HG02571 (cell line): ENCODE results near the gene RPA3.

Experiments used
- ATAC-seq: cut with Tn5 transposase; IDR thresholded peaks from one replicate; pipeline ENCODE4 v1.9.1; 2021; ENCODE audit warnings: mild to moderate bottlenecking, moderate library complexity; ENCODE audit not compliant: unreplicated experiment

Gene RPA3

DNA sequence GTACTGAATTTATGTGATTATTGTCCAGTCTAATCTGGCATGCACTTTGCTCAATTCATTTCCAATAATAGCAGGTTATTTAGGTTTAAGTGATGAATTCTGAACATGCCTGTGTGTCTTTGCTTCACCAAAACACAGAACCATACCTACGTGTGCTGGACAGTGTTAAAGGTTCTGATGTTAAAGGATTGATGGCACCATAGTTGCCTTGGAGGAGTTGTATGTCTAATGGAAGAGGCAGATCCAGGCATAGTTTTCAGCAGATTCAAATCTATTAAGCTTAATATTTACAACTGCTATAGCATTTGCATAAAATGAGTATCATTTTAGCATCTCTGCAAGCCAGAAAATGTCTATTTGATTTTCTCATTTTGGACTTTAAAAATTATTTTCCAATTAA lies 105.9 kb downstream of the RPA3 start:
- no peak for ATAC-seq

GRCh38 chr7:7609330-7609729 lies 109.1 kb downstream of the RPA3 start:
- no peak for ATAC-seq

DNA sequence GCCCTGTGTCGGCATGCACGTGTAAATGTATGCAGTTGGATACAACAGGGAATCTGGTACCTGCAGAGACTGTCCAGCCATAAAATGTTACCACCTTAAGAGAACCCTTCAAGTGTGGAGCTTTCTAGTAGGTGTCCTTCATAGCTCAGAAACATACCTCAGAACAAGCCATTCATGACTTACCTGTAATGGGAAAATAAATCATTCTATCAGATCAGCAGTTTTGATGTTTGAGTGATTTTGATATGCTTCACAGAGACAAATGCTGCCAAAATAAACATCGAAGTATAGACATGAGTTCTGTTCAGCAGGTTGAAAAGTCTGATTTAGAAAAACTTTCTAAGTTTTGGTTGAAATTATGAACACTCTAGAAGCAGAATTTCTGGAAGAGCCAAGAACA lies 111.4 kb downstream of the RPA3 start:
- ATAC-seq, result no peak

GRCh38 chr7:7596176-7596575 lies 122.2 kb downstream of the RPA3 start:
- ATAC-seq, result no peak

- no peak for ATAC-seq
Measured at GRCh38 chr7:7595451-7595850, 123.0 kb downstream of the RPA3 start.
